BE2C (cell line): ENCODE data around the gene CEP170B.
"Not testable (repeated sequence)": the region's sequence is repeated elsewhere in the genome, so short reads cannot be mapped to it uniquely, and the experiment has no call there.

Experiments used
- DNase-seq: peaks from one replicate; pipeline ENCODE4 v3.0.0-alpha.2; 2020
- H3K27me3 ChIP-seq: fragments of 250-450 bp; sonication (Bioruptor Pico); 2 replicates; pipeline ENCODE4 v1.5.1; 2020; ENCODE audit warnings: mild to moderate bottlenecking
- H3K36me3 ChIP-seq: fragments of 250-450 bp; sonication (Bioruptor Pico); 2 replicates; pipeline ENCODE4 v1.5.1; 2020; ENCODE audit warnings: mild to moderate bottlenecking
- H3K4me1 ChIP-seq: fragments of 250-450 bp; sonication (Bioruptor Pico); 2 replicates; pipeline ENCODE4 v1.5.1; 2020
- H3K4me3 ChIP-seq: 2 replicates; pipeline ENCODE4 v1.5.1; 2011; ENCODE audit warnings: low read depth, low read length
- H3K9me3 ChIP-seq: fragments of 250-450 bp; sonication (Bioruptor Pico); 2 replicates; pipeline ENCODE4 v1.5.1; 2020
- TF ChIP-seq, protein P1 (sequence below): IDR thresholded peaks from 2 replicates; pipeline ENCODE4 v1.5.1; 2012; ENCODE audit warnings: mild to moderate bottlenecking, low read depth, low read length

CEP170B gene

DNA sequence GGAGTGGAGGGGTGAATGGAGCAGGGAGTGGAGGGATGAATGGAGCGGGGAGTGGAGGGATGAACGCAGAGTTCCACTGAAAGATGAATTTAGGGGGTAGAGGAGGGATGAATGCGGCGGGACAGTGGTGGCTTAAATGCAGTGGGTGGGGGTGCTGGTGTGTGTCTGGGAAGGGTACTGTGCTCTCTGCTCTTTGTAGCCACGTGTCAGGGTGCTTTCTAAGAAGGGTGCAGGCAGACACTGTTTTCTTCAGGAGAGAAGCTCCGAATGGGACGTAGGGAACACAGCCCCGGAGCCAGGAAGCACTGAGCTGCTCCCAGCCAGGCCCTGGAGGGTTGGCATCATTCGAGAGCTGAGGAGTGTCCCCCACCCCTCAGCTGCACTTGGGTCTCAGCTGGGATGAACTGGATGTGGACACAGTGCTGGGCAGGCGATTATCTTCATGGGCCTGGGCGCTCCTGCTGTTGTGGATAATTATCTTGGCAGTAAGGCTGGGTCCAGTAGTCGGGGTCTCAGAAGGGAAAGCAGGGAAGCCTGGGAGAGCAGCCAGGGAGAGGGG lies 9.5 kb upstream of the CEP170B start:
- Histone ChIP-seq H3K4me3 (no peak overlapping the region), H3K27me3 (peaks cover 24% of the 10 kb centered on the region), H3K4me1 (no peaks in the 10 kb centered on the region), H3K36me3 (no peaks in the 10 kb centered on the region), H3K9me3 (no peaks in the 10 kb centered on the region)
- TF ChIP-seq, protein P1, sequence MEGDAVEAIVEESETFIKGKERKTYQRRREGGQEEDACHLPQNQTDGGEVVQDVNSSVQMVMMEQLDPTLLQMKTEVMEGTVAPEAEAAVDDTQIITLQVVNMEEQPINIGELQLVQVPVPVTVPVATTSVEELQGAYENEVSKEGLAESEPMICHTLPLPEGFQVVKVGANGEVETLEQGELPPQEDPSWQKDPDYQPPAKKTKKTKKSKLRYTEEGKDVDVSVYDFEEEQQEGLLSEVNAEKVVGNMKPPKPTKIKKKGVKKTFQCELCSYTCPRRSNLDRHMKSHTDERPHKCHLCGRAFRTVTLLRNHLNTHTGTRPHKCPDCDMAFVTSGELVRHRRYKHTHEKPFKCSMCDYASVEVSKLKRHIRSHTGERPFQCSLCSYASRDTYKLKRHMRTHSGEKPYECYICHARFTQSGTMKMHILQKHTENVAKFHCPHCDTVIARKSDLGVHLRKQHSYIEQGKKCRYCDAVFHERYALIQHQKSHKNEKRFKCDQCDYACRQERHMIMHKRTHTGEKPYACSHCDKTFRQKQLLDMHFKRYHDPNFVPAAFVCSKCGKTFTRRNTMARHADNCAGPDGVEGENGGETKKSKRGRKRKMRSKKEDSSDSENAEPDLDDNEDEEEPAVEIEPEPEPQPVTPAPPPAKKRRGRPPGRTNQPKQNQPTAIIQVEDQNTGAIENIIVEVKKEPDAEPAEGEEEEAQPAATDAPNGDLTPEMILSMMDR, result no peak
- no peak for DNase-seq

DNA sequence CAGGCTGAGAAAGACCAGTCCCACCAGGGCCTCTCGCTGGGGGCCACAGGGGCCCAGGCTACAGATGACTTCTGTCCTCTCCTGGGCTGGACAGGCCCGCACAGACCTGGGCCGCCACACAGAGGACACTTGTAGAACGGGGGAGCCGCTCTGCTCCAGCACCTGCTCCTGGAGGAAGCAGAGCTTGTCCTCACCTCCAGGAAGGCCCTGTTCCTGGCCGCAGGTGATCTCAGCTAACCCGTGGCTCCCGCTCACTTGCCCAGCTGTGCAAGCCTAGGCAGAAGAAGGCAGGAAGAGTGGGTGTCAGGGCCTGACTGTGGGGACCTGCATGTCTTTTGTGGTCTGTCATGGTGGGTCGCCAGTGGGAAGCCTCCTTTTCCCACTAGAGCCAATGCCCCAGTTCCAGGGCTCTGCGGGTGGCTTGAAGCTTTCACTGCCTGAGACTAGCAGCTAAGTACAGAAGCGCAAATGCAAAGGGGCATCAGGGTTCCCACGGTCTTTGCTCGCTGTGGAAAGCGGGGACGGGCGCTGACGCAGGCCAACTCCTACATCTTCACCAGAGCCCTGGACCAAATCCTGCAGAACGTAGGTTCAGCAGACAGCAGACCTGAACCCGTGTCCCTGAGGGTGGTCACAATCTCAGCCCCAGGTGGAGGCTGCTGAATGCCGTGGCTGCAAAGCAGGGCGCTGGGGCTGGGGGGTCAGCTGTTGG lies 8.8 kb upstream of the CEP170B start:
- TF ChIP-seq, protein P1, result no peak
- peaks cover 18% of the 10 kb centered on the region for H3K27me3 ChIP-seq
- no peaks in the 10 kb centered on the region for H3K36me3 ChIP-seq
- H3K4me1 ChIP-seq, result no peaks in the 10 kb centered on the region
- DNase-seq, result peak; percentile 10
- no peaks in the 10 kb centered on the region for H3K9me3 ChIP-seq
- no peak overlapping the region for H3K4me3 ChIP-seq

DNA sequence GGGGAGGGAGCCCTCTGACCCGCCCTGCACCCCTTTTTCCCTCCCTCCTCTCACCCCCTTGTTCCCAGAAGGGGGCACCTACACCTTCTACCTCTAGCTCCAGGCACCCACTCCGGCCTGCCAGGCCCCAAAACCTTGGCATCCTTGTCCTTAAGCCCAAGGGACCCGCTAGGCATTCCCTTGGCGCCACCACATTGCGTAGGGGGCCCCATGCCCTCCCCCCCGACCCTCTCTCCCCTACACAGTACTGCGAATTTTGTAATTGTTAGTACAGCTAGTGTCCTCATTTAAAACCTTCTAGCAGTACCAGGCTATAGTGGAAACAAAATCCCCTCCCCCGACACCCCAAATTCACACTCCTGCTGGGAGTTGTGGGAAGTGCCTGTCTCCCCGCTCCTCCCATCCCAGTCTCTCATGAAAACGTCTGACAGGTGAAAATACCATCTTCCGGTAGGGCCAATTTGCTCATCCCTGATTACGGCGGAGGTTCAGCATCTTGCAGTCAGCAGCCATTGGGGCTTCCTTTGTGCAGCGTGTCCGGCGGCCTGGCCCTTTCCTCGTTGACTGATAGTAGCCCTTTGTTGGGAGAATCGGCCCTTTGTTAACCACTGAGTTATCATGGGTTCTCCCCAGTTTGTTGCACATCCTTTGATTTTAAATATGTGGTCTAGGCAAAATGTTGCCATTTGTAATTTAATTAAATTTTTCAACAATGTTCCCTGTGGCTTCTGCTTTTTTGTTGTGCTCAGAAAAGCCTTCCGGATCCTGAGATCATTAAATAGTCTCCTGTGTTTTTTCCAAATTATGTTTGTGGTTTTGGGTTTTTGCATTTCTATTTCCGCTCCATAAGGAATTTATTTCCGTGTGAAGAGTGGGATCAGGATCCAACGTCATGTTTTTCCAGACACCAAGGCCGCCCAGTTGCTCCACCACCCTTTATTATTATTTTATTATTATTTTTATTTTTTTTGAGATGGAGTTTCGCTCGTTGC lies 7.9 kb upstream of the CEP170B start:
- DNase-seq, result no peak
- Histone ChIP-seq H3K4me1 (no peaks in the 10 kb centered on the region), H3K27me3 (peaks cover 12% of the 10 kb centered on the region), H3K4me3 (no peak overlapping the region), H3K9me3 (no peaks in the 10 kb centered on the region), H3K36me3 (no peaks in the 10 kb centered on the region)
- TF ChIP-seq, protein P1, result no peak

DNA sequence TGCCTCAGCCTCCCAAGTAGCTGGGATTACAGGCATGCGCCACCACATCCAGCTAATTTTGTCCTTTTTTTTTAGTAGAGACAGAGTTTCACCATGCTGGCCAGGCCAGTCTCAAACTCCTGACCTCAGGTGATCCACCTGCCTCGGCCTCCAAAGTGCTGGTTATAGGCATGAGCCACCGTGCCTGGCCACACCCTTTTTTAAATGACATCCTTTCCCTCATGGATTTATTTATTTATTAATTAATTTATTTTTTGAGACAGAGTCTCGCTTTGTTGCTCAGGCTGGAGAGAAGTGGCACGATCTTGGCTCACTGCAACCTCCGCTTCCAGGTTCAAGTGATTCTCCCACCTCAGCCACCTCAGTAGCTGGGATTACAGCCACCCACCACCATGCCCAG lies 7.1 kb upstream of the CEP170B start:
- H3K9me3 ChIP-seq, H3K36me3 ChIP-seq, H3K4me3 ChIP-seq, DNase-seq, H3K4me1 ChIP-seq: not testable (repeated sequence)
- H3K27me3 ChIP-seq, result peaks cover 12% of the 10 kb centered on the region

DNA sequence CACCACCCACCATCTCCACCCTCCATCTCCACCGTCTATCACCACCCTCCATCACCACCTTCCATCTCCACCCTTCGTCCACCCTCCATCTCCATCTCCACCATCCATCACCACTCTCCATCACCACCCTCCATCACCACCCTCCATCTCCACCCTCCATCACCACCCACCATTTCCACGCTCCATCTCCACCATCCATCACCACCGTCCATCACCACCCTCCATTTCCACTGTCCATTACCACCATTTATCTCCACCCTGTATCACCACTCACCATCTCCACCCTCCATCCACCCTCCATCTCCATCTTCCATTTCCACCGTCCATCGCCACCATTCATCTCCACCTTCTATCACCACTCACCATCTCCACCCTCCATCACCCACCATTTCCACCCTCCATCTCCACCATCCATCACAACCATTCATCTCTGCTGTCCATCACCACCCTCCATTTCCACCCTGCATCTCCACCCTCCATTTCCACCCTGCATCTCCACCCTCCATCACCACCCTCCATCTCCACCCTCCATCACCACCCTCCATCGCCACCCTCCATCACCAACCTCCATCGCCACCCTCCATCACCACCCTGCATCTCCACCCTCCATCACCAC lies 6.1 kb upstream of the CEP170B start:
- TF ChIP-seq, protein P1, result no peak
- DNase-seq, result no peak
- Histone ChIP-seq H3K36me3 (no peaks in the 10 kb centered on the region), H3K4me1 (no peaks in the 10 kb centered on the region), H3K9me3 (no peaks in the 10 kb centered on the region), H3K4me3 (no peak overlapping the region), H3K27me3 (peaks cover 14% of the 10 kb centered on the region)

DNA sequence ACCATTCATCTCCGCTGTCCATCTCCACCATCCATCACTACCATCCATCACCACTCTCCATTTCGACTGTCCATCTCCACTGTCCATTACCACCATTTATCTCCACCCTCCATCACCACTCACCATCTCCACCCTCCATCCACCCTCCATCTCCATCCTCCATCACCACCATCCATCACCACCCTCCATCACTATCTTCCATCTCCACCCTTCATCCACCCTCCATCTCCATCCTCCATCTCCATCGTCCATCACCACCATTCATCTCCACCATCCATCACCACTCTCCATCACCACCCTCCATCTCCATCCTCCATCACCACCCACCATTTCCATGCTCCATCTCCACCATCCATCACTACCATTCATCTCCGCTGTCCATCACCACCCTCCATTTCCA lies 5.2 kb upstream of the CEP170B start:
- Histone ChIP-seq H3K9me3 (no peaks in the 10 kb centered on the region), H3K27me3 (peaks cover 23% of the 10 kb centered on the region), H3K4me1 (peaks cover 5% of the 10 kb centered on the region; the same call in 1 of the 2 replicates), H3K4me3 (no peak overlapping the region), H3K36me3 (no peaks in the 10 kb centered on the region)
- no peak for DNase-seq
- TF ChIP-seq, protein P1, result no peak
